MM.1S (cell line): ENCODE data around the gene SELENBP1.
"Not testable (repeated sequence)": the region's sequence is repeated elsewhere in the genome, so short reads cannot be mapped to it uniquely, and the experiment has no call there.

Experiments
- CTCF ChIP-seq: fragments of 300-600 bp; sonication (generic); IDR thresholded peaks from 2 replicates; pipeline ENCODE4 v1.5.1; 2016; ENCODE audit warnings: antibody characterized with exemption, low read length, mixed read lengths
- EZH2 ChIP-seq: fragments of 300-600 bp; sonication (generic); optimal IDR thresholded peaks from 2 replicates; pipeline ENCODE3; 2017; ENCODE audit warnings: low read depth, mild to moderate bottlenecking, antibody characterized with exemption, low read length, mixed read lengths
- EZH2phosphoT487 ChIP-seq: fragments of 300-600 bp; sonication (generic); IDR thresholded peaks from 2 replicates; pipeline ENCODE4 v1.6.1; 2018; ENCODE audit warnings: antibody characterized with exemption, low read length

- TF ChIP-seq CTCF, EZH2, EZH2phosphoT487: not testable (repeated sequence)
Measured at GRCh38 chr1:151350323-151350722, 22.2 kb downstream of the SELENBP1 start.
